WTC11 (cell line): ENCODE measurements around the gene OR52E2. TPM values are rescaled to one million over a fixed set of nuclear protein-coding genes. Genes with fewer than 3 reads are reported as not detected.

Experiments
- ATAC-seq: fragments of 200-7000 bp; cut with Tn5 transposase; 2 replicates; pipeline ENCODE4 v1.10.0; 2021; ENCODE audit warnings: mild to moderate bottlenecking, moderate library complexity
- CTCF ChIA-PET: fragments of 300-600 bp; sonication (Branson Sonifier 250); formaldehyde crosslinking; loops from one replicate; lab custom pipeline; 2021; ENCODE audit warnings: antibody characterized with exemption; lab: Charles Lee
- POLR2A ChIA-PET: fragments of 350-600 bp; sonication (Branson Sonifier 250); formaldehyde crosslinking; loops from one replicate; lab custom pipeline; 2021; ENCODE audit warnings: antibody characterized with exemption; lab: Charles Lee
- DNase-seq: peaks from one replicate; pipeline ENCODE4 v3.0.0; 2021; ENCODE audit warnings: low spot score
- H3K27ac Mint-ChIP-seq: 2 replicates; pipeline ENCODE4 v1.8.0; 2021; ENCODE audit warnings: mixed read lengths
- H3K27me3 Mint-ChIP-seq: 2 replicates; pipeline ENCODE4 v1.8.0; 2021; ENCODE audit warnings: low read depth, mild to moderate bottlenecking, moderate library complexity, mixed read lengths
- H3K36me3 Mint-ChIP-seq: 2 replicates; pipeline ENCODE4 v1.8.0; 2021; ENCODE audit warnings: mixed read lengths
- H3K4me1 Mint-ChIP-seq: 2 replicates; pipeline ENCODE4 v1.8.0; 2022; ENCODE audit warnings: mixed read lengths
- H3K4me3 Mint-ChIP-seq: 2 replicates; pipeline ENCODE4 v1.8.0; 2021; ENCODE audit warnings: mild to moderate bottlenecking, moderate library complexity, mixed read lengths
- H3K9me3 Mint-ChIP-seq: 2 replicates; pipeline ENCODE4 v1.8.0; 2021; ENCODE audit warnings: mixed read lengths
- CREM ChIP-seq: sonication (generic); formaldehyde crosslinking; IDR thresholded peaks from 2 replicates; pipeline ENCODE4 v1.8.1; 2022; ENCODE audit warnings: mild to moderate bottlenecking, missing genetic modification reagents, moderate library complexity
- CTCF ChIP-seq: fragments of 200-600 bp; IDR thresholded peaks from 2 replicates; pipeline ENCODE4 v1.8.0; 2022; ENCODE audit warnings: antibody characterized with exemption
- ESRRA ChIP-seq: sonication (generic); formaldehyde crosslinking; IDR thresholded peaks from 2 replicates; pipeline ENCODE4 v1.8.1; 2022; ENCODE audit warnings: mild to moderate bottlenecking, missing genetic modification reagents, borderline replicate concordance
- FOXK1 ChIP-seq: sonication (generic); formaldehyde crosslinking; IDR thresholded peaks from 2 replicates; pipeline ENCODE4 v1.8.0; 2022; ENCODE audit warnings: mild to moderate bottlenecking, moderate library complexity, missing genetic modification reagents
- HMGXB4 ChIP-seq: sonication (generic); formaldehyde crosslinking; IDR thresholded peaks from 2 replicates; pipeline ENCODE4 v1.8.1; 2023; ENCODE audit warnings: mild to moderate bottlenecking, moderate library complexity, missing genetic modification reagents
- OVOL2 ChIP-seq: fragments of 250-450 bp; sonication (Bioruptor Pico); IDR thresholded peaks from 2 replicates; pipeline ENCODE4 v1.9.0; 2021; ENCODE audit warnings: mild to moderate bottlenecking, borderline replicate concordance
- RELA ChIP-seq: sonication (generic); formaldehyde crosslinking; IDR thresholded peaks from 2 replicates; pipeline ENCODE4 v1.8.1; 2022; ENCODE audit warnings: missing genetic modification reagents, mild to moderate bottlenecking, borderline replicate concordance
- RORB ChIP-seq: fragments of 250-450 bp; sonication (Bioruptor Pico); IDR thresholded peaks from 2 replicates; pipeline ENCODE4 v1.9.0; 2021; ENCODE audit warnings: mild to moderate bottlenecking
- SMAD3 ChIP-seq: sonication (generic); formaldehyde crosslinking; IDR thresholded peaks from 2 replicates; pipeline ENCODE4 v1.8.0; 2022; ENCODE audit warnings: missing genetic modification reagents, mild to moderate bottlenecking, borderline replicate concordance
- SOX15 ChIP-seq: fragments of 250-450 bp; sonication (Bioruptor Pico); IDR thresholded peaks from 2 replicates; pipeline ENCODE4 v1.9.0; 2021; ENCODE audit warnings: mild to moderate bottlenecking
- SP1 ChIP-seq: sonication (generic); formaldehyde crosslinking; conservative IDR thresholded peaks from 2 replicates; pipeline ENCODE4 v1.8.1; 2022; ENCODE audit warnings: missing genetic modification reagents
- ZBTB43 ChIP-seq: sonication (generic); formaldehyde crosslinking; IDR thresholded peaks from 2 replicates; pipeline ENCODE4 v1.8.1; 2023; ENCODE audit warnings: mild to moderate bottlenecking, missing genetic modification reagents
- ZNF423 ChIP-seq: fragments of 250-450 bp; sonication (Bioruptor Pico); IDR thresholded peaks from 2 replicates; pipeline ENCODE4 v2.1.2; 2022; ENCODE audit warnings: mild to moderate bottlenecking, moderate library complexity
- total RNA-seq: library from RNA; stranded (reverse); gene quantifications from 3 replicates; pipeline ENCODE4 v1.2.3, GENCODE V29; 2021
- TF ChIP-seq, protein P1 (sequence below): fragments of 250-450 bp; sonication (Bioruptor Pico); IDR thresholded peaks from 2 replicates; pipeline ENCODE4 v1.9.0; 2021; ENCODE audit warnings: moderate library complexity, mild to moderate bottlenecking, inconsistent platforms, borderline replicate concordance
- TF ChIP-seq, protein P2 (sequence below): sonication (generic); formaldehyde crosslinking; IDR thresholded peaks from 2 replicates; pipeline ENCODE4 v1.8.1; 2023; ENCODE audit warnings: mild to moderate bottlenecking, missing genetic modification reagents
- TF ChIP-seq, protein P3 (sequence below): fragments of 250-450 bp; sonication (Bioruptor Pico); IDR thresholded peaks from 2 replicates; pipeline ENCODE4 v1.9.0; 2021; ENCODE audit warnings: mild to moderate bottlenecking, borderline replicate concordance
- TF ChIP-seq, protein P4 (sequence below): fragments of 250-450 bp; sonication (Bioruptor Pico); IDR thresholded peaks from 2 replicates; pipeline ENCODE4 v1.9.0; 2021; ENCODE audit warnings: mild to moderate bottlenecking

The OR52E2 gene
- total RNA-seq, 1 experiment from 2014 or later, result not detected

DNA sequence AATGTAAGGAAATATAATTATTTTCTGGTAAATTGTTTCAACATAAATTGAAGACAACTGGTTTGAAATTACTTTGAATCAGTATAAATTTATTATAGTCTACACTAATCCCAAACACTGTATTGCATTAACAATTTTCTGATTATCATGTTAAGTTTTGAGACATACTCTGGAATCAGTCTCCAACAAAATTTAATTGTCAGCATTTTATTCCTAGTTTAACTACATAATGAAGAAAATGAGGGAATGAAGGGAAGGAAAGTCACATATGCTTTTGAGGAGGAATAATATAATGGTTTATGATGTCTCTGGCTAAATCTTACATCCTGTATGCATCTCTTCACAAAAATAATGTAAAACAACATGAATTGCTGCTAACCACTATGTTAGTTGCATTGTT is 24.2 kb upstream of the OR52E2 start:
- no peaks in the 10 kb centered on the region for H3K9me3 Mint-ChIP-seq
- H3K27me3 Mint-ChIP-seq, result no peaks in the 10 kb centered on the region
- DNase-seq, result no peak
- no peak overlapping the region for H3K27ac Mint-ChIP-seq
- ChIA-PET POLR2A (no interaction called here), CTCF (no interaction called here)
- no peaks in the 10 kb centered on the region for H3K36me3 Mint-ChIP-seq
- TF ChIP-seq SP1 (CRISPR knock-in tag), result no peak
- TF ChIP-seq, protein P1, sequence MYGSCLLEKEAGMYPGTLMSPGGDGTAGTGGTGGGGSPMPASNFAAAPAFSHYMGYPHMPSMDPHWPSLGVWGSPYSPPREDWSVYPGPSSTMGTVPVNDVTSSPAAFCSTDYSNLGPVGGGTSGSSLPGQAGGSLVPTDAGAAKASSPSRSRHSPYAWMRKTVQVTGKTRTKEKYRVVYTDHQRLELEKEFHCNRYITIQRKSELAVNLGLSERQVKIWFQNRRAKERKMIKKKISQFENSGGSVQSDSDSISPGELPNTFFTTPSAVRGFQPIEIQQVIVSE (CRISPR knock-in tag), result no peak
- TF ChIP-seq FOXK1 (CRISPR knock-in tag), result no peak
- TF ChIP-seq, protein P2, sequence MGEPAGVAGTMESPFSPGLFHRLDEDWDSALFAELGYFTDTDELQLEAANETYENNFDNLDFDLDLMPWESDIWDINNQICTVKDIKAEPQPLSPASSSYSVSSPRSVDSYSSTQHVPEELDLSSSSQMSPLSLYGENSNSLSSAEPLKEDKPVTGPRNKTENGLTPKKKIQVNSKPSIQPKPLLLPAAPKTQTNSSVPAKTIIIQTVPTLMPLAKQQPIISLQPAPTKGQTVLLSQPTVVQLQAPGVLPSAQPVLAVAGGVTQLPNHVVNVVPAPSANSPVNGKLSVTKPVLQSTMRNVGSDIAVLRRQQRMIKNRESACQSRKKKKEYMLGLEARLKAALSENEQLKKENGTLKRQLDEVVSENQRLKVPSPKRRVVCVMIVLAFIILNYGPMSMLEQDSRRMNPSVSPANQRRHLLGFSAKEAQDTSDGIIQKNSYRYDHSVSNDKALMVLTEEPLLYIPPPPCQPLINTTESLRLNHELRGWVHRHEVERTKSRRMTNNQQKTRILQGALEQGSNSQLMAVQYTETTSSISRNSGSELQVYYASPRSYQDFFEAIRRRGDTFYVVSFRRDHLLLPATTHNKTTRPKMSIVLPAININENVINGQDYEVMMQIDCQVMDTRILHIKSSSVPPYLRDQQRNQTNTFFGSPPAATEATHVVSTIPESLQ, result no peak
- TF ChIP-seq RELA (CRISPR knock-in tag), result no peak
- TF ChIP-seq, protein P3, sequence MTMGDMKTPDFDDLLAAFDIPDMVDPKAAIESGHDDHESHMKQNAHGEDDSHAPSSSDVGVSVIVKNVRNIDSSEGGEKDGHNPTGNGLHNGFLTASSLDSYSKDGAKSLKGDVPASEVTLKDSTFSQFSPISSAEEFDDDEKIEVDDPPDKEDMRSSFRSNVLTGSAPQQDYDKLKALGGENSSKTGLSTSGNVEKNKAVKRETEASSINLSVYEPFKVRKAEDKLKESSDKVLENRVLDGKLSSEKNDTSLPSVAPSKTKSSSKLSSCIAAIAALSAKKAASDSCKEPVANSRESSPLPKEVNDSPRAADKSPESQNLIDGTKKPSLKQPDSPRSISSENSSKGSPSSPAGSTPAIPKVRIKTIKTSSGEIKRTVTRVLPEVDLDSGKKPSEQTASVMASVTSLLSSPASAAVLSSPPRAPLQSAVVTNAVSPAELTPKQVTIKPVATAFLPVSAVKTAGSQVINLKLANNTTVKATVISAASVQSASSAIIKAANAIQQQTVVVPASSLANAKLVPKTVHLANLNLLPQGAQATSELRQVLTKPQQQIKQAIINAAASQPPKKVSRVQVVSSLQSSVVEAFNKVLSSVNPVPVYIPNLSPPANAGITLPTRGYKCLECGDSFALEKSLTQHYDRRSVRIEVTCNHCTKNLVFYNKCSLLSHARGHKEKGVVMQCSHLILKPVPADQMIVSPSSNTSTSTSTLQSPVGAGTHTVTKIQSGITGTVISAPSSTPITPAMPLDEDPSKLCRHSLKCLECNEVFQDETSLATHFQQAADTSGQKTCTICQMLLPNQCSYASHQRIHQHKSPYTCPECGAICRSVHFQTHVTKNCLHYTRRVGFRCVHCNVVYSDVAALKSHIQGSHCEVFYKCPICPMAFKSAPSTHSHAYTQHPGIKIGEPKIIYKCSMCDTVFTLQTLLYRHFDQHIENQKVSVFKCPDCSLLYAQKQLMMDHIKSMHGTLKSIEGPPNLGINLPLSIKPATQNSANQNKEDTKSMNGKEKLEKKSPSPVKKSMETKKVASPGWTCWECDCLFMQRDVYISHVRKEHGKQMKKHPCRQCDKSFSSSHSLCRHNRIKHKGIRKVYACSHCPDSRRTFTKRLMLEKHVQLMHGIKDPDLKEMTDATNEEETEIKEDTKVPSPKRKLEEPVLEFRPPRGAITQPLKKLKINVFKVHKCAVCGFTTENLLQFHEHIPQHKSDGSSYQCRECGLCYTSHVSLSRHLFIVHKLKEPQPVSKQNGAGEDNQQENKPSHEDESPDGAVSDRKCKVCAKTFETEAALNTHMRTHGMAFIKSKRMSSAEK (CRISPR knock-in tag), result no peak
- no peak for TF ChIP-seq CTCF
- no peak for TF ChIP-seq OVOL2 (CRISPR knock-in tag)
- no peak for TF ChIP-seq CREM
- TF ChIP-seq ZNF423, result no peak
- TF ChIP-seq HMGXB4 (CRISPR knock-in tag), result no peak
- TF ChIP-seq ESRRA (CRISPR knock-in tag), result no peak
- TF ChIP-seq ZBTB43 (CRISPR knock-in tag), result no peak
- no peak for TF ChIP-seq SMAD3 (CRISPR knock-in tag)
- no peak for TF ChIP-seq SOX15 (CRISPR knock-in tag)
- TF ChIP-seq, protein P4, sequence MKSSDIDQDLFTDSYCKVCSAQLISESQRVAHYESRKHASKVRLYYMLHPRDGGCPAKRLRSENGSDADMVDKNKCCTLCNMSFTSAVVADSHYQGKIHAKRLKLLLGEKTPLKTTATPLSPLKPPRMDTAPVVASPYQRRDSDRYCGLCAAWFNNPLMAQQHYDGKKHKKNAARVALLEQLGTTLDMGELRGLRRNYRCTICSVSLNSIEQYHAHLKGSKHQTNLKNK, result no peak
- no peak for TF ChIP-seq RORB (CRISPR knock-in tag)
- peaks cover 5% of the 10 kb centered on the region for H3K4me1 Mint-ChIP-seq
- no peak for ATAC-seq
- H3K4me3 Mint-ChIP-seq, result no peak overlapping the region
